Endothelial cell of umbilical vein (primary cell): ENCODE data around the gene MROH8. TPM values are rescaled to one million over a fixed set of nuclear protein-coding genes. Genes with fewer than 3 reads are reported as not detected.

ENCODE experiments used
- BruUV-seq: library from RNA; stranded (reverse); fragments of 400-500 nt; replicated peaks from 2 replicates; lab custom pipeline; 2021; lab: Mats Ljungman, UMichigan
- CTCF ChIA-PET: fragments of 300-600, 350-600 bp; sonication (Branson Sonifier 250); formaldehyde crosslinking; loops from one replicate; lab custom pipeline; 2021; ENCODE audit warnings: antibody characterized with exemption, inconsistent platforms; lab: Charles Lee
- POLR2A ChIA-PET: fragments of 300-600, 350-600 bp; sonication (Branson Sonifier 250); formaldehyde crosslinking; loops from one replicate; lab custom pipeline; 2021; ENCODE audit warnings: antibody characterized with exemption, inconsistent platforms; lab: Charles Lee
- DNase-seq: peaks from one replicate; pipeline ENCODE4 v3.0.0-alpha.2; 2011; ENCODE audit warnings: low read depth, low spot score
- FAIRE-seq: peaks from 2 replicates; lab custom pipeline; 2011; peaks lifted over from hg19 to GRCh38; lab: Jason Lieb, UNC
- H2AFZ ChIP-seq: 2 replicates; pipeline ENCODE4 v1.6.0; 2012; ENCODE audit warnings: low read depth, low read length, control low read depth, inconsistent platforms
- H3K27ac ChIP-seq: 2 replicates; pipeline ENCODE4 v1.5.1; 2011; ENCODE audit warnings: low read depth, mild to moderate bottlenecking, control low read depth, low read length, moderate library complexity; ENCODE audit not compliant: insufficient read depth
- H3K27me3 ChIP-seq, 2 experiments: 2 replicates each; pipeline versions ENCODE4 v1.6.0 to v1.6.1; 2011; ENCODE audit warnings: low read length in 2 of 2, mixed read lengths in 1 of 2; ENCODE audit not compliant: control insufficient read depth in 2 of 2, insufficient read depth in 2 of 2
- H3K36me3 ChIP-seq, 2 experiments: 2 replicates in 1 of 2; 3 replicates in 1 of 2; pipeline ENCODE4 v1.5.1; 2011; ENCODE audit warnings: low read length in 2 of 2, mild to moderate bottlenecking in 1 of 2, moderate library complexity in 1 of 2; ENCODE audit not compliant: control insufficient read depth in 2 of 2, insufficient read depth in 2 of 2; ENCODE audit errors: extremely low read depth in 1 of 2
- H3K4me1 ChIP-seq: 3 replicates; pipeline ENCODE4 v1.5.1; 2011; ENCODE audit warnings: mild to moderate bottlenecking, low read length; ENCODE audit not compliant: control insufficient read depth, insufficient read depth; ENCODE audit errors: extremely low read depth
- H3K4me2 ChIP-seq: 2 replicates; pipeline ENCODE4 v1.6.1; 2011; ENCODE audit warnings: low read length, control low read depth, mixed read lengths; ENCODE audit not compliant: insufficient read depth
- H3K4me3 ChIP-seq, 3 experiments: fragments of 200-600 bp in 1 of 3; sonication (generic), shearing (Covaris generic) in 1 of 3; replicated peaks in 1 of 3; 2 replicates each; pipeline ENCODE4 v1.5.1; 2011 to 2016; ENCODE audit warnings: control low read depth in 3 of 3, low read length in 3 of 3, mild to moderate bottlenecking in 2 of 3, inconsistent platforms in 1 of 3, low read depth in 1 of 3, moderate library complexity in 1 of 3; ENCODE audit not compliant: insufficient read depth in 1 of 3
- H3K79me2 ChIP-seq: 2 replicates; pipeline ENCODE4 v1.6.0; 2012; ENCODE audit warnings: low read length, inconsistent platforms; ENCODE audit not compliant: control insufficient read depth, insufficient read depth
- H3K9ac ChIP-seq: replicated peaks from 2 replicates; pipeline ENCODE3; 2011; ENCODE audit warnings: low read length, control low read depth; ENCODE audit not compliant: insufficient read depth; ENCODE audit errors: extremely low read depth
- H3K9me1 ChIP-seq: replicated peaks from 3 replicates; pipeline ENCODE4 v1.6.0; 2011; ENCODE audit warnings: mild to moderate bottlenecking, low read length; ENCODE audit not compliant: control insufficient read depth, insufficient read depth; ENCODE audit errors: extremely low read depth
- H3K9me3 ChIP-seq: replicated peaks from 2 replicates; pipeline ENCODE4 v1.5.1; 2012; ENCODE audit warnings: low read length, inconsistent platforms; ENCODE audit not compliant: control insufficient read depth, insufficient read depth
- H4K20me1 ChIP-seq: replicated peaks from 2 replicates; pipeline ENCODE3; 2011; ENCODE audit warnings: mild to moderate bottlenecking, low read length; ENCODE audit not compliant: control insufficient read depth, insufficient read depth; ENCODE audit errors: extremely low read depth
- EZH2 ChIP-seq: IDR thresholded peaks from 2 replicates; pipeline ENCODE4 v1.6.1; 2012; ENCODE audit warnings: borderline replicate concordance, low read depth, mild to moderate bottlenecking, moderate library complexity, low read length, inconsistent platforms; ENCODE audit not compliant: severe bottlenecking
- FOS ChIP-seq: IDR thresholded peaks from 2 replicates; pipeline ENCODE4 v1.6.1; 2011; ENCODE audit warnings: mild to moderate bottlenecking, low read length, moderate library complexity, borderline replicate concordance; ENCODE audit not compliant: insufficient read depth
- GATA2 ChIP-seq: IDR thresholded peaks from 2 replicates; pipeline ENCODE4 v1.7.0; 2011; ENCODE audit warnings: low read depth, mild to moderate bottlenecking, moderate library complexity, mixed read lengths, low read length; ENCODE audit not compliant: insufficient read length, insufficient read depth
- JUN ChIP-seq: IDR thresholded peaks from 2 replicates; pipeline ENCODE4 v1.6.1; 2011; ENCODE audit warnings: borderline replicate concordance, low read depth; ENCODE audit not compliant: insufficient read length, insufficient read depth
- MAX ChIP-seq: IDR thresholded peaks from 2 replicates; pipeline ENCODE4 v1.6.1; 2011; ENCODE audit not compliant: insufficient read depth, insufficient read length
- MYC ChIP-seq: IDR thresholded peaks from one replicate; pipeline ENCODE4 v1.6.1; 2011; ENCODE audit warnings: mild to moderate bottlenecking, low read depth, low read length
- POLR2A ChIP-seq: IDR thresholded peaks from 2 replicates; pipeline ENCODE4 v1.6.1; 2012; ENCODE audit warnings: low read depth, mild to moderate bottlenecking, control low read depth, low read length
- POLR2AphosphoS5 ChIP-seq: IDR thresholded peaks from 2 replicates; pipeline ENCODE4 v1.6.1; 2012; ENCODE audit warnings: low read depth, mild to moderate bottlenecking, control low read depth, low read length, moderate library complexity; ENCODE audit not compliant: insufficient read depth
- dilution Hi-C: fragments of 300-500 bp; cut with MboI; formaldehyde crosslinking; loops from one replicate; pipeline ENCODE4 v1.15.0; 2019; ENCODE audit warnings: low sequenced_read_pairs; ENCODE audit not compliant: extremely low pct_ligation_motif_present
- intact Hi-C: fragments of 100-400 bp; cut with micrococcal nuclease; formaldehyde crosslinking; loops from one replicate; pipeline ENCODE4 v1.10.0; 2022
- polyA plus RNA-seq, 4 experiments: library from polyadenylated mRNA; depleted of rRNA in 3 of 4; stranded (reverse) in 3 of 4; unstranded in 1 of 4; fragments of >200 nt; gene quantifications; 2 replicates each; pipeline versions ENCODE4 v1.2.1 to v1.2.3, GENCODE V29; 2011 to 2012; ENCODE audit warnings: missing spikeins in 1 of 4
- total RNA-seq: library from RNA; stranded (reverse); gene quantifications from 2 replicates; pipeline ENCODE4 v1.2.3, GENCODE V29; 2021
- TF ChIP-seq, protein P1 (sequence below), 2 donors: IDR thresholded peaks; 1 replicate in 1 of 2; 2 replicates in 1 of 2; pipeline ENCODE4 v1.5.1; 2011; ENCODE audit warnings: low read length in 2 of 2, mild to moderate bottlenecking in 2 of 2, moderate library complexity in 2 of 2, control low read depth in 1 of 2, inconsistent platforms in 1 of 2, low read depth in 1 of 2; ENCODE audit not compliant: insufficient read depth in 1 of 2; ENCODE audit errors: extremely low read depth in 1 of 2

Gene MROH8
- total and polyA plus RNA-seq, 2 donors (not counting 3 experiments of a cell fraction or from before 2014, with no cell fraction given): 1.3 to 1.5 TPM

DNA sequence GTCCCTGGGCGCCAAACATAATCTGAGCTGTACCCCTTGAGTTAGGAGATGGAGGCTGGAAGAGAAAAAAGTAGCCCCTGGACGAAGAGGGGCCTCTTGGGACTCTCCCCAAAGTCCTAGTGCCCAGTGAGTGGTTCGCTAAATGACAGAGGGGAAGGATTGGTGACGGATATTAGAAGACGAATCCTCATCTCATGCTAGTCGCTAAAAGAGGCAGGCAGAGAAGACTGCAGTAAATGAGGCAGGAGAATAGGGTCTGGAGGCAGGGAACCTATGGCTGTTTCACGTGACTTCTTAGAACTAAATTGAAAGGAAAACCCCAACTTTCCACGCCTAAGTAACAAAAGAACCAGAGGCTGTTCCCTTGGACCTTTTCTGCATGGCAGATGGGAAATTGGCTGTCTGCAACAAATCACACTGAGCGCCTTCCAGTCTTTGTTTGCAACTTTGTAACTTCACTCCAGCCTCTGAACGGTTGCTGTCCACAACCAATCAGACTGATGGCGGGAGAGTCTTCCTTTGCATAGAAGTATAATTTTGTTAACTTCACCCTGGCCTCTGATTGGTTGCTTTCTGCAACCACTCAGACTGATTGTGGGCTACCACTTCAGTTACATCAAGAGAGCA lies 82.8 kb downstream of the MROH8 start:
- Histone ChIP-seq H3K9me1 (no peaks in the 10 kb centered on the region), H3K4me1 (peaks cover 11% of the 10 kb centered on the region), H3K27me3 (no peaks in the 10 kb centered on the region), H3K9ac (peak overlapping the region; percentile 85), H3K4me3 (no peak overlapping the region), H3K36me3 (peaks cover 0 to 2% of the 10 kb centered on the region in 2 experiments), H2AFZ (peak overlapping the region; percentile 83), H4K20me1 (no peaks in the 10 kb centered on the region), H3K4me2 (peak overlapping the region; percentile 15), H3K9me3 (no peaks in the 10 kb centered on the region), H3K79me2 (peaks cover 33% of the 10 kb centered on the region), H3K27ac (peak overlapping the region; percentile 73)
- dilution Hi-C loops (no loop called here), intact Hi-C loops (loop anchor here (10.0 kb wide), 1 partner anchor 78 kb away; the partner anchor contains the start of genes MROH8 and RPN2)
- no TSS peak for BruUV-seq
- FAIRE-seq: no peak
- TF ChIP-seq POLR2A: no peak
- CTCF ChIA-PET: interaction anchor here (1.1 kb wide), 1 partner anchor 10 kb away, joined by 3 read pairs; no protein-coding TSS in a partner anchor
- DNase-seq: no peak
- POLR2A ChIA-PET: no interaction called here

DNA sequence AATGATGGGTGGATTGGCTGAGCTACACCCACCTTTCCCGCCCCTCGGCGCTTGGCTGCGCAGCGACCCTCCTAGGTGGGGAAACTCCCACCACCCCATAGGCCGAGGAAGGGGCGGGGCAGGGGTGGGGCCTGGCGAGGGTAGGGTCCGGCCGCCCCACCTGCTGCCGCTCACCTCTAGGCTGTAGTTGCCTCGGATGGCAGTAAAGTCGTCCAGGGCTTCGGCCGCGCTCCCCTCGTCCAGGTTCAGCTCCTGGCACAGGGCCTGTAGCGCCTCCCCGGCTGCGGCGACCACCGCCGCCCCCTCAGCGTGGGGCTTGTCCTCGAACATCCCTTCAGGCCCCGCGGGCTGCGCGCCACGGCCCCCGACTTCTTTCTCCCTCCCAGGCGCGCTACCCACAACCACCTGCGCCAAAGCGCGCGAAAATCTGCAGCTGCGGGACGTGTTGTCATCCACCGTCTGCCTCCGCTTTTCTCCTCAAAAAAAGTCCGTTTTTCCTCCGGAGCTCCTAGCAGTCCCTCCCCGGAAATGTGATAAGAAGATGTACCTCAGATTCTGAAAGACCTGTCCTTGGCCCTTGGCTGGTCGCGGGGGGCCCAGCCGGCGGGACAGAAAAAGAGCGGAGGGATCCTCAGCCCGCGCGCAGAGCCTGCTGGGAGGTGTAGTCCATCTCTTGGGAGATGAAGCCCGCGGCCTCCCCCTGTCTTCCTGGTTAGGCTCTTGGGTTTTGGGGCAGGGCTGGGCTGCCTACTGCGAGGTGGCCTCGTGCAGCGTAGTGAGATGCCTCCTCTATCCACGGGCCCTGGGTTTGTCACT lies 83.5 kb downstream of the MROH8 start, which contains the start of gene RBL1:
Gene RBL1 (minus strand): TSS at position 399 of the 816 bp plus-strand sequence. CDS start 69 bp downstream, at position 330.
- Histone ChIP-seq H3K9me3 (no peaks in the 10 kb centered on the region), H3K4me3 (peak within 1 kb of the TSS; percentile 29 to 70 (median 69)), H4K20me1 (no peaks in the 10 kb centered on the region), H3K27me3 (no peaks in the 10 kb centered on the region), H3K4me2 (peak within 1 kb of the TSS; percentile 49), H3K36me3 (peaks cover 0 to 2% of the 10 kb centered on the region in 2 experiments), H2AFZ (peak within 1 kb of the TSS; percentile 83), H3K79me2 (peaks cover 37% of the 10 kb centered on the region), H3K9me1 (no peaks in the 10 kb centered on the region), H3K4me1 (peaks cover 11% of the 10 kb centered on the region), H3K27ac (peak within 1 kb of the TSS; percentile 73), H3K9ac (peak within 1 kb of the TSS; percentile 85)
- ChIA-PET POLR2A (interaction anchor here (0.6 kb wide), 1 partner anchor 36 kb away, joined by 3 read pairs; no protein-coding TSS in a partner anchor), CTCF (interaction anchor here (0.8 to 1.5 kb wide), 7 partner anchors 9 to 100 kb away, joined by 3 to 6 read pairs (median 3); partner anchors contain the start of genes MROH8 and RPN2)
- TSS peak; percentile 74 for BruUV-seq
- peak; percentile 62 for TF ChIP-seq POLR2AphosphoS5
- TF ChIP-seq, protein P1, sequence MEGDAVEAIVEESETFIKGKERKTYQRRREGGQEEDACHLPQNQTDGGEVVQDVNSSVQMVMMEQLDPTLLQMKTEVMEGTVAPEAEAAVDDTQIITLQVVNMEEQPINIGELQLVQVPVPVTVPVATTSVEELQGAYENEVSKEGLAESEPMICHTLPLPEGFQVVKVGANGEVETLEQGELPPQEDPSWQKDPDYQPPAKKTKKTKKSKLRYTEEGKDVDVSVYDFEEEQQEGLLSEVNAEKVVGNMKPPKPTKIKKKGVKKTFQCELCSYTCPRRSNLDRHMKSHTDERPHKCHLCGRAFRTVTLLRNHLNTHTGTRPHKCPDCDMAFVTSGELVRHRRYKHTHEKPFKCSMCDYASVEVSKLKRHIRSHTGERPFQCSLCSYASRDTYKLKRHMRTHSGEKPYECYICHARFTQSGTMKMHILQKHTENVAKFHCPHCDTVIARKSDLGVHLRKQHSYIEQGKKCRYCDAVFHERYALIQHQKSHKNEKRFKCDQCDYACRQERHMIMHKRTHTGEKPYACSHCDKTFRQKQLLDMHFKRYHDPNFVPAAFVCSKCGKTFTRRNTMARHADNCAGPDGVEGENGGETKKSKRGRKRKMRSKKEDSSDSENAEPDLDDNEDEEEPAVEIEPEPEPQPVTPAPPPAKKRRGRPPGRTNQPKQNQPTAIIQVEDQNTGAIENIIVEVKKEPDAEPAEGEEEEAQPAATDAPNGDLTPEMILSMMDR (IDR thresholded peaks at IDR 0.05; ENCODE audit: extremely low read depth in 1 of 2, insufficient read depth in 1 of 2, low read depth in 1 of 2, low read length in 2 of 2): no peak
- no peak for TF ChIP-seq EZH2
- no peak for TF ChIP-seq GATA2
- no peak for TF ChIP-seq JUN
- peak; percentile 11 for TF ChIP-seq FOS
- peak; percentile 22 for TF ChIP-seq MAX
- peak; percentile 58 for TF ChIP-seq POLR2A
- TF ChIP-seq MYC: no peak
- dilution Hi-C loops: no loop called here
- FAIRE-seq: peak; percentile 83
- DNase-seq: peak; percentile 86
- intact Hi-C loops: loop anchor here (10.0 kb wide), 1 partner anchor 79 kb away; the partner anchor contains the start of genes MROH8 and RPN2
